IPS-18c (cell line): ENCODE results near the gene TYROBP.
A peak's percentile ranks its signal among the peaks of the same experiment; 100 is the strongest.
"Not testable (repeated sequence)": the region's sequence is repeated elsewhere in the genome, so short reads cannot be mapped to it uniquely, and the experiment has no call there.

Source experiments
- H3K4me3 ChIP-seq: 2 replicates; pipeline ENCODE4 v1.7.0; 2013; ENCODE audit warnings: low read depth, mild to moderate bottlenecking, low read length, moderate library complexity; ENCODE audit not compliant: insufficient read depth
- H3K9me3 ChIP-seq: one replicate; pipeline ENCODE4 v1.6.1; 2013; ENCODE audit warnings: mild to moderate bottlenecking, low read length, moderate library complexity; ENCODE audit not compliant: control insufficient read depth, insufficient read depth

Gene TYROBP

GRCh38 chr19:35907377-35907745, 734 bp downstream of the TYROBP start:
- Histone ChIP-seq H3K4me3 (no peak overlapping the region), H3K9me3 (no peaks in the 10 kb centered on the region)

- no peaks in the 10 kb centered on the region for H3K9me3 ChIP-seq
- no peak overlapping the region for H3K4me3 ChIP-seq
Observed at GRCh38 chr19:35905178-35905727, 2.8 kb downstream of the TYROBP start.

DNA sequence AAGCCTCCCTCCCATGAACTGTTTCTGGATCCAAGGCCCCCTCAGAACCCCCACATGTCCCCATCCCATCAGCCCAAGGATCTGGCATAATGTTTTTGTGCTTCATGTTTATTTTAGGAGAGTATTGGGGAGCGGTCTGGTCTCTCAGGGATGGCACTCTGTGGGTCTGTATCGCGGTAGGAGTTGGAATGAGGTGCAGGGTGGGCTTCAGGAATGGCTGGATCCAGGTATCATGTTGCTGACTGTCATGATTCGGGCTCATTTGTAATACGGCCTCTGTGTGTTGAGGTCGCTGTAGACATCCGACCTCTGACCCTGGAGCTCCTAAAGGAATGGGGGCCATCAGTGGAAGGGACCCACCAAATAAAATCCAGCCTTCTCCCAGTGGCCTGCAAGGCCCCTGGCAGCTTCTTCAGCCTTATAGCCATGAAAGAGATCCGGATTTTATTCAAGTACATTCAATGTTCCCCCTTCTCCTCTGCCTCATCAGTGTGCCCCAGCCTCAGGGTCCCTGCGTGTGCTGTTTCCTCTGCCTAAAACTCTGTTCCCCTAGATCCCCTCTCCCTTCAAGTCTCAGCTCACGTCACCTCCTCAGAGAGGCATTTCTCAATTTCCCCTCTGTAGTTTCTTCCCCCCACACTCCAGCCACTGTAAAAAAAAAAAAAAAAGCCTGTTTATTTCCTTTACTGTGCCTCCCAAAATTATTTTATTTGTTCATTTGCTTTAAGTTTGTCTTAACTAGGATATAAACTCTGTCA, 3.6 kb downstream of the TYROBP start:
- no peaks in the 10 kb centered on the region for H3K9me3 ChIP-seq
- H3K4me3 ChIP-seq, result no peak overlapping the region

- H3K4me3 ChIP-seq, result peak overlapping the region; percentile 57
- no peaks in the 10 kb centered on the region for H3K9me3 ChIP-seq
Observed at GRCh38 chr19:35903550-35904179, 4.4 kb downstream of the TYROBP start.

DNA sequence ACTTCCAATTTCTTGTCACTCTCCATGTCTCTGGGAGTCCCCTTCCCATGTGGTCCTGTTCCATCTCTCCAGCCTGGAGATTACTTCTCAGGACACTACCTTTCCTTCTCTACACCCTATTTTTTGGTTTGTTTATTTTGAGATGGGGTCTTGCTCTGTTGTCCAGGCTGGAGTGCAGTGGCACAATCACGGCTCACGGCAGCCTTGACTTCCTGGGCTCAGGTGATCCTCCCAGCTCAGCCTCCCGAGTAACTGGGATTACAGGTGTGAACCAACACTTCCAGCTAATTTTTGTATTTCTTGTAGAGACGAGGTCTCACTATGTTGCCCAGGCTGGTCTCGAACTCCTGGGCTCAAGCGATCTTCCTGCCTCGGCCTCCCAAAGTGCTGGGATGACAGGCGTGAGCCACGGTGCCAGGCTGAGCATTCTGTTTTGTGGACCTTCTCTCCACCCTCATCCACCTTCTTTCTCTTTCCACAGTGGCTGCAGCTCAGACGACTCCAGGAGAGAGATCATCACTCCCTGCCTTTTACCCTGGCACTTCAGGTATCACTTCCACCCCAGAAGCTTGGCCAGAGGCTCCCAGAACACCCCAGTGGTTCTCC, 5.1 kb downstream of the TYROBP start:
- peak overlapping the region; percentile 57 for H3K4me3 ChIP-seq
- no peaks in the 10 kb centered on the region for H3K9me3 ChIP-seq

DNA sequence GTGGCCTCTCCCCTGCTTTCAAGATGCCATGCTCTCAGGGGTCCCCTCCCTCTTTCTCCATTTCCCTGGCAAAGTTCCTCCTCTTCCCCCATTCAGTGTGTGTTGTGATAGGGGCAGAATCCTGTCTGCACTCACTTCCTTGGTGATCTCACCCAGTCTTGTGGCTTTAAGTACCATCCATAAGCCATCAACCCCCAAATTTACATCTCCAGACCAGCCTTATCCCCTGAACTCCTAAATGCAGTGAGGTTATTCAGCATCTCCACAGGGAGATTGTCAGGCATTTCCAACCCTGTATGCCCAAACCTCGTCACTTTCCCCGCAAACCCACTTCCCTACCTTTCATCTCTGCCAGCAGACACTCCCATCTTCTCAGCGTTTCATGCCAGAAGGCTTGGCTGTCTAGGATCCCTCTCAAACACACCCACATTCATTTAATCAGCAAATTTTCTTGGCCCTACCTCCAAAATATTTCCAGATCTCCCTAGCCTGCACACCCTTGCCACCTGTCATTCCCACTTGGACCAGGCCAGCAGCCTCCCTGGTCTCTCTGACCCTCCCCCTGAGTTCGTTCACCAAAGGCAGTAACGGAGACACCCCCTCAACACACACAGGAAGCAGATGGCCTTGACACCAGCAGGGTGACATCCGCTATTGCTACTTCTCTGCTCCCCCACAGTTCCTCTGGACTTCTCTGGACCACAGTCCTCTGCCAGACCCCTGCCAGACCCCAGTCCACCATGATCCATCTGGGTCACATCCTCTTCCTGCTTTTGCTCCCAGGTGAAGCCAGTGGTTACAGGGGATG, 6.0 kb downstream of the TYROBP start, which contains the start of gene HCST:
Gene HCST, plus strand, starts transcription at position 676 of the 808 bp plus-strand sequence. Its CDS starts 65 bp downstream, at position 741.
- Histone ChIP-seq H3K9me3 (no peaks in the 10 kb centered on the region), H3K4me3 (peak within 1 kb of the TSS; percentile 57)

- Histone ChIP-seq H3K9me3 (no peaks in the 10 kb centered on the region), H3K4me3 (peak overlapping the region; percentile 82; the same call in 1 of the 2 replicates)
Observed at GRCh38 chr19:35901055-35901644, 6.9 kb downstream of the TYROBP start.

- H3K4me3 ChIP-seq, result peak overlapping the region; percentile 82
- H3K9me3 ChIP-seq, result no peaks in the 10 kb centered on the region
Observed at GRCh38 chr19:35899547-35900214, 8.4 kb downstream of the TYROBP start.

GRCh38 chr19:35898499-35898809, 9.6 kb downstream of the TYROBP start:
- no peaks in the 10 kb centered on the region for H3K9me3 ChIP-seq
- peak overlapping the region; percentile 82 for H3K4me3 ChIP-seq

DNA sequence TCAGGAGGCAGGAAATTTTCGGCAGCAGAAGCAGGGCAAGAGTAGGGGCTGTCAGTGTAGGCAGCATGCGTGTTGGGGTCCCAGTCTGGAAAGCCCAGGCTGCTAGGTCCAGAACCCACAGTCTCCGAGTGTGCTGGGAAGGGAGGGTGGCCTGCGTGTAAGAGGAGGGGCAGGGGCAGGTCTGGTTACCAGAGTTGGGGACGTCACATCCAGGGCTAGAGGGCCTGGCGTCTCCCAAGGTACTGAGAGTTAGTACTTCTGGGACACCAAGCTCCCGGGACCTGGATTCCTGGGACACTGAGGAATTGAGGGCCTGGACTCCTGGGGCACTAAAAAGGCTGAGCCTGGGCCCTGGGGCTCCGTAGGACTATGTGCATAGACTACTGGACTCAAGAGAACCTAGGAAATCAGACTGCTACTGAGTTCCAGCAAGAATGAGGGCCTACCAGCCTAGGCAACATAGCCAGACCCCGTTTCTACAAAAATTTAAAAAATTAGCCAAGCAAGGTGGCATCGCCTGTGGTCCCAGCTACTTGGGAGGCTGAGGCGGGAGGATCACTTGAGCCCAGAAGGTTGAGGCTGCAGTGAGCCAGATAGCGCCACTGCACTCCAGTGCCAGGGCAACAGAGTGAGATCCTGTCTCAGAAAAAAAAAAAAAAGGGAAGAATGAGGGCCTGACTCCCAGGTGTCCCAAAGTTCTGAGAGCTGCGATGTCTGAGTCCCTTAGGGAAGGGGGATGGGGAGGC, 10.2 kb downstream of the TYROBP start:
- H3K9me3 ChIP-seq, result no peaks in the 10 kb centered on the region
- no peak overlapping the region for H3K4me3 ChIP-seq

DNA sequence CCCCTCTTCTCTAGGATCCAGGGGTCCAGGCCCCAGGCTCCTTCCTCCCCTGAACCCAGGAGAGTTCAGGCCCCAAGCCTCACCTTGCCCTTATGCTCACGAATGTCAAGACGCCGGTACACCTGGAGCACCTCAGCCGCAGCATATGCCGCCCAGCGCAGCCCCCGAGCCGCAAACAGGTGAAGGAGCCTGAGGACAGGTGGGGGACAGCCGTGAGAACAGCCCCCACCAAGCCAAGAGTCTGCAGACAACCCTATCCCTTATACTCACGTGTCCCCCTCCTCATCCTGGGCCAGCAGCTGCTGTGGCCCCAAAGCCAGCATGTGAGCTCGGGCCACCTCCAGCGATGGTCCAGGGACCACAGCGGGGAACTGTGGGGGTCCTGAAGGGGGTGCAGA, 11.5 kb downstream of the TYROBP start:
- Histone ChIP-seq H3K4me3 (no peak overlapping the region), H3K9me3 (no peaks in the 10 kb centered on the region)

DNA sequence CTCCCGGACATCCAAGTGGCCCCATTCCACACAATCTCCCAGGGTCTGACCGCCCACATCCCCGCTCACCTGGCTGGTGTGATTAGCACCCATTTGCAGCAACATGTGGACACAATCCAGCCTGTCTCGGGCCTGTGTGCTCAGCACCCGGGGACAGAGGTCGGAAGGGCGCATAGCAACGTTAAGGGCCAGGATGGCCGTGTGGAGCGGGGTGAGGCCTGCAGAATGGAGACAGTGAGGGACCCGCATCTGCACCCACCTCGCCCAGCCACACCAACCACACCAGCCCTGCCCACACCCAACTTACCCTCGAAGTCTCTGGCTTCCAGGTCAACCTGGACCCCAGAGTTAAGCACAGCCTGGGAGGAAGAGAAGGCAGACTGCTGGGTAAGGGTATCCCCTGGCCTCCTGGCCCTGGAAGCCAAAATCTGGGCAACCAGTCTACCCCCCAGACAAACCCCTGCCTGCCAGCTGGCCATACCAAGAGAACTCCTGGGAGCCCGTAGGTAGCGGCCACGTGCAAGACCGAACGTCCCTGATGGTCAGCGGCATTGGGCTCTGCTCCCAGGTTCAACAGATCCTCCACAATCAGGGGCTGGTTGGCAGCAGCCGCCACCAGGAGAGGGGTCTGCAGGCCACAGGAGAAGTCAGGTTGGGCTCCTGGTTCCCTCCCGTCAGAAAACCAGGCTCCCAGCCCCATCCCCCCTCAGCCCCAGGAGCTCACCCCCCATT, 12.0 kb downstream of the TYROBP start:
- no peaks in the 10 kb centered on the region for H3K9me3 ChIP-seq

DNA sequence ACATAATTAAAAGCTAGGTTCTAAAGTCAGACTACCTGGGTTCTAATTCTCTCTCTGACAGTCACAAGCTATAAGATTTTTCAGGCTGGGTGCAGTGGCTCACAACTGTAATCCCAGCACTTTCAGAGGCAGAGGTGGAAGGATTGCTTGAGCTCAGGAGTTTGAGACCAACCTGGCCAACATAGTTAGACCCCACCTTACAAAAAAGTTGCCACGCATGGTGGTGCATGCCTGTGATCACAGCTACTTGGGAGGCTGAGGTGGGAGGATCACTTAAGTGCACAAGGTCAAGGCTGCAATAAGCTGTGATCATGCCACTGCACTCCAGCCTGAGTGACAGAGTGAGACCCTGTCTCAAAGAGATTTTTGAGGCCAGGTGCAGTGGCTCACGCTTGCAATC, 13.8 kb downstream of the TYROBP start:
- no peaks in the 10 kb centered on the region for H3K9me3 ChIP-seq
- no peak overlapping the region for H3K4me3 ChIP-seq

More for the DNA sequence above, 12.0 kb downstream of the TYROBP start:
- H3K4me3 ChIP-seq, result no peak overlapping the region

GRCh38 chr19:35891819-35892218, 16.3 kb downstream of the TYROBP start:
- H3K9me3 ChIP-seq, result not testable (repeated sequence)

GRCh38 chr19:35890113-35890650, 17.9 kb downstream of the TYROBP start:
- Histone ChIP-seq H3K9me3 (no peaks in the 10 kb centered on the region), H3K4me3 (no peak overlapping the region)

More at GRCh38 chr19:35891819-35892218, 16.3 kb downstream of the TYROBP start:
- not testable (repeated sequence) for H3K4me3 ChIP-seq
